ENCODE results near the gene PPP3CA. TPM values are rescaled to one million over a fixed set of nuclear protein-coding genes. Genes with fewer than 3 reads are reported as not detected.
"Not testable (repeated sequence)": the region's sequence is repeated elsewhere in the genome, so short reads cannot be mapped to it uniquely, and the experiment has no call there.

The PPP3CA gene
- total RNA-seq, 1 donor from 2014 or later: 40.2 TPM

GRCh38 chr4:101191302-101192098 lies 155.8 kb downstream of the PPP3CA start:
- H3K9me3 ChIP-seq (ENCODE audit: control insufficient read depth in 3 of 3, low read length in 3 of 3): no peaks in the 10 kb centered on the region
- H3K4me1 ChIP-seq (ENCODE audit: control insufficient read depth in 3 of 3, insufficient read depth in 3 of 3, low read length in 3 of 3): peaks cover 17 to 30% (median 21%) of the 10 kb centered on the region in 3 donors
- no peaks in the 10 kb centered on the region for H3K27me3 ChIP-seq (ENCODE audit: control insufficient read depth in 3 of 3, insufficient read depth in 3 of 3, low read length in 3 of 3)
- peak overlapping the region; percentile 69 for H3K27ac ChIP-seq (ENCODE audit: low read depth, low read length)
- peaks cover 0 to 4% (median 0%) of the 10 kb centered on the region in 3 donors for H3K36me3 ChIP-seq (ENCODE audit: control insufficient read depth in 3 of 3, insufficient read depth in 3 of 3, low read length in 3 of 3)
- H3K4me3 ChIP-seq (ENCODE audit: low read length in 3 of 3): peak overlapping the region in 1 of 3 donors; percentile 1
- peak overlapping the region in 2 of 3 donors; percentile 1 to 50 for H3K9ac ChIP-seq (ENCODE audit: low read depth in 1 of 3, low read length in 3 of 3)

DNA sequence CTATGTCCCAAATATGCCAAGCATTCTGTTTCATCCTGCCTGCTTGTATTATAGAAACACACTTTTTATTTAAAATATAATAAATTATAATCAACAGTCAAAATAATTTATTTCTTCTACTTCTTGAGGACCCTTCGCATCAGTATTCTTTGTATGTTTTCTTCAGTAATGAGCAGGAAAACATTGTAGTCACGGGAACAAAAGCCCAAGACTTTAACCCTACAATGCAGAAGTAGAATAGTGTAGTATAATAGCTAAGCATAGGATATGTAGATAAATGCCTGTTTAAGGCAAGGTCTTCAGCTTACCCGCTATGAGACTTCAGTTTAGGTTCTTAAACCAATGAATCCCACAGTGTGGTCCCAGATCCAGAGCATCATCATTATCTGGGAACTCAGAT lies 156.6 kb downstream of the PPP3CA start:
- Histone ChIP-seq H3K27me3 (ENCODE audit: control insufficient read depth in 3 of 3, insufficient read depth in 3 of 3, low read length in 3 of 3) (no peaks in the 10 kb centered on the region), H3K4me1 (ENCODE audit: control insufficient read depth in 3 of 3, insufficient read depth in 3 of 3, low read length in 3 of 3) (peaks cover 17 to 30% (median 21%) of the 10 kb centered on the region in 3 donors), H3K9ac (ENCODE audit: low read depth in 1 of 3, low read length in 3 of 3) (peak overlapping the region in 1 of 3 donors; percentile 39), H3K27ac (ENCODE audit: low read depth, low read length) (peak overlapping the region; percentile 69), H3K4me3 (ENCODE audit: low read length in 3 of 3) (peak overlapping the region in 1 of 3 donors; percentile 31), H3K9me3 (ENCODE audit: control insufficient read depth in 3 of 3, low read length in 3 of 3) (no peaks in the 10 kb centered on the region), H3K36me3 (ENCODE audit: control insufficient read depth in 3 of 3, insufficient read depth in 3 of 3, low read length in 3 of 3) (peaks cover 0 to 4% (median 0%) of the 10 kb centered on the region in 3 donors)

- no peak overlapping the region for H3K27ac ChIP-seq (ENCODE audit: low read depth, low read length)
- peaks cover 17 to 30% (median 21%) of the 10 kb centered on the region in 3 donors for H3K4me1 ChIP-seq (ENCODE audit: control insufficient read depth in 3 of 3, insufficient read depth in 3 of 3, low read length in 3 of 3)
- no peaks in the 10 kb centered on the region for H3K9me3 ChIP-seq (ENCODE audit: control insufficient read depth in 3 of 3, low read length in 3 of 3)
- no peak overlapping the region for H3K4me3 ChIP-seq (ENCODE audit: low read length in 3 of 3)
- no peaks in the 10 kb centered on the region for H3K36me3 ChIP-seq (ENCODE audit: control insufficient read depth in 3 of 3, insufficient read depth in 3 of 3, low read length in 3 of 3)
- H3K9ac ChIP-seq (ENCODE audit: low read depth in 1 of 3, low read length in 3 of 3): no peak overlapping the region
- no peaks in the 10 kb centered on the region for H3K27me3 ChIP-seq (ENCODE audit: control insufficient read depth in 3 of 3, insufficient read depth in 3 of 3, low read length in 3 of 3)
Measured at GRCh38 chr4:101188906-101189305, 158.4 kb downstream of the PPP3CA start.

DNA sequence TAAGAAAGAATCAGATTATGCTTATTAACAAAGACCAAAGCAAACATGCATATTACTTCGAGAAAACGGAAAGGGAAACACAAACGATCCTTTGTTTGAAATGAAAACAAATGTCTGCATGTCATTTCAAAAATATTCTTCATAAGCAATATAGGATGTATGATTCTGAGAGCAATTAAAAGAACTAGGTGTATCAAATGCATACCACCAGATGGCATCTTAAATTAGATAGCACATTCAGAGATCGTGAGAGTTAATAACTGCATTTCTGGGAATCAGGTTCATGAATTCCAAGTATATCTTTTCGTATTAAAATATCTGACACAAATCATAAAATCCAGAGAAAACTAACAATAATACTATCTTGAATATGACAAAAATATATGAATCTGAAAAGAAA lies 159.5 kb downstream of the PPP3CA start:
- H3K9me3 ChIP-seq (ENCODE audit: control insufficient read depth in 3 of 3, low read length in 3 of 3): no peaks in the 10 kb centered on the region
- H3K27ac ChIP-seq (ENCODE audit: low read depth, low read length): no peak overlapping the region
- no peak overlapping the region for H3K4me3 ChIP-seq (ENCODE audit: low read length in 3 of 3)
- H3K27me3 ChIP-seq (ENCODE audit: control insufficient read depth in 3 of 3, insufficient read depth in 3 of 3, low read length in 3 of 3): no peaks in the 10 kb centered on the region
- peaks cover 17 to 30% (median 21%) of the 10 kb centered on the region in 3 donors for H3K4me1 ChIP-seq (ENCODE audit: control insufficient read depth in 3 of 3, insufficient read depth in 3 of 3, low read length in 3 of 3)
- H3K36me3 ChIP-seq (ENCODE audit: control insufficient read depth in 3 of 3, insufficient read depth in 3 of 3, low read length in 3 of 3): no peaks in the 10 kb centered on the region
- no peak overlapping the region for H3K9ac ChIP-seq (ENCODE audit: low read depth in 1 of 3, low read length in 3 of 3)

GRCh38 chr4:101186567-101187184 lies 160.7 kb downstream of the PPP3CA start:
- Histone ChIP-seq H3K9ac (ENCODE audit: low read depth in 1 of 3, low read length in 3 of 3) (no peak overlapping the region), H3K9me3 (ENCODE audit: control insufficient read depth in 3 of 3, low read length in 3 of 3) (no peaks in the 10 kb centered on the region), H3K36me3 (ENCODE audit: control insufficient read depth in 3 of 3, insufficient read depth in 3 of 3, low read length in 3 of 3) (no peaks in the 10 kb centered on the region), H3K4me3 (ENCODE audit: low read length in 3 of 3) (no peak overlapping the region), H3K27me3 (ENCODE audit: control insufficient read depth in 3 of 3, insufficient read depth in 3 of 3, low read length in 3 of 3) (no peaks in the 10 kb centered on the region), H3K4me1 (ENCODE audit: control insufficient read depth in 3 of 3, insufficient read depth in 3 of 3, low read length in 3 of 3) (peaks cover 9 to 27% (median 13%) of the 10 kb centered on the region in 3 donors), H3K27ac (ENCODE audit: low read depth, low read length) (no peak overlapping the region)

DNA sequence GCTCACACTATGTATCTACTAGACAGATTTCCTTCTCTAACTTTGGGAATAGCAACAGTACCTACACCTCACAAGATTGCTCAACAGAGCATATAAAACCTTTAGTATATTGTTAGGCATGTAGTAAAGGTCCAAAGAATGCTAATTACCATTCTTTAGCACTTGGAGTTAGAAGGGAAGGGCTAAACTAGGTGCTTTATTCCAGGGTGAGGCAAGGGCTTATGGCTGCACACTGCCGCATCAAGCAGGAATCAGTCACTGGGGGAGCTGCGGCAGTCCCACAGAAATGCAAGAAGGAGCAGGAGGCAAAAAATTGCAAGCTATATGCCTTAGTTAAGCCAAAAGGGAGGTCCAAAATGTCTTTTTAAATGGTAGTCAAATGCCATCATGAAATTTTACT lies 162.7 kb downstream of the PPP3CA start:
- H3K27me3 ChIP-seq (ENCODE audit: control insufficient read depth in 3 of 3, insufficient read depth in 3 of 3, low read length in 3 of 3): no peaks in the 10 kb centered on the region
- no peak overlapping the region for H3K27ac ChIP-seq (ENCODE audit: low read depth, low read length)
- no peaks in the 10 kb centered on the region for H3K9me3 ChIP-seq (ENCODE audit: control insufficient read depth in 3 of 3, low read length in 3 of 3)
- H3K4me3 ChIP-seq (ENCODE audit: low read length in 3 of 3): no peak overlapping the region
- H3K9ac ChIP-seq (ENCODE audit: low read depth in 1 of 3, low read length in 3 of 3): no peak overlapping the region
- peaks cover 5 to 12% (median 8%) of the 10 kb centered on the region in 3 donors for H3K4me1 ChIP-seq (ENCODE audit: control insufficient read depth in 3 of 3, insufficient read depth in 3 of 3, low read length in 3 of 3)
- no peaks in the 10 kb centered on the region for H3K36me3 ChIP-seq (ENCODE audit: control insufficient read depth in 3 of 3, insufficient read depth in 3 of 3, low read length in 3 of 3)

DNA sequence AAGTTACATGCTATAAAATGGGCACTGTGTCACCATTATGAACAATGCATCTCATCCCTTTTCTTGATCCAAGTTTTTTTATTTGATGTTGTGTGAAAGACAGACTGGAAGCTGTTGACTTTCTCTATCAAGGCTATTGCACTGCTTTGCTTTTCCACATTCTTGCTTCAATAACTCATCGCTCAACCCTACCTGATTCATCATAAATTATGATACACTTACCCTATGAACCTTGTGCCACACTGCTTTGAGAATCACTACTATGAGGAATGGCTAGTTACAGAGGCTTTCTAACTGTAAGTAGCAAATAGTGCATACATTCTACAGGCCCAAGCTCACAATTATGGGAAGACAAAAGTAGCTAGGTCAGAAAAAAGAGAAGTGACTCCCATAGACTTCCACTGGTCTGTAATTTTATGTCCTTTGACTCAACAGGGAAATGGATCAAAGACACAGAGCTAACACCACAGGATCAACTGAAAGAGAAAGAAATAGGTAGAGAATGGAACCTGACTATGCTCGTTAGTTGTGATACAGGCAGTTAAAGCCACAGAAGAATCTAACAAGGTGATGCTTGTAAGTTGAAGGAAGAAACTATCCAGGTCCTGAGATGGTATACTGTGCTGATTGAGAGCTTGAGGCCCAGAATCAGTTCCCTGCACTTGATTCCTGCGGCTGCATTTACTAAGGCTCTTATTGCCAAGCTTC lies 163.5 kb downstream of the PPP3CA start:
- H3K9me3 ChIP-seq (ENCODE audit: control insufficient read depth in 3 of 3, low read length in 3 of 3): no peaks in the 10 kb centered on the region
- no peaks in the 10 kb centered on the region for H3K27me3 ChIP-seq (ENCODE audit: control insufficient read depth in 3 of 3, insufficient read depth in 3 of 3, low read length in 3 of 3)
- H3K4me1 ChIP-seq (ENCODE audit: control insufficient read depth in 3 of 3, insufficient read depth in 3 of 3, low read length in 3 of 3): peaks cover 5 to 8% (median 8%) of the 10 kb centered on the region in 3 donors
- H3K4me3 ChIP-seq (ENCODE audit: low read length in 3 of 3): no peak overlapping the region
- H3K27ac ChIP-seq (ENCODE audit: low read depth, low read length): no peak overlapping the region
- H3K36me3 ChIP-seq (ENCODE audit: control insufficient read depth in 3 of 3, insufficient read depth in 3 of 3, low read length in 3 of 3): no peaks in the 10 kb centered on the region
- H3K9ac ChIP-seq (ENCODE audit: low read depth in 1 of 3, low read length in 3 of 3): no peak overlapping the region

DNA sequence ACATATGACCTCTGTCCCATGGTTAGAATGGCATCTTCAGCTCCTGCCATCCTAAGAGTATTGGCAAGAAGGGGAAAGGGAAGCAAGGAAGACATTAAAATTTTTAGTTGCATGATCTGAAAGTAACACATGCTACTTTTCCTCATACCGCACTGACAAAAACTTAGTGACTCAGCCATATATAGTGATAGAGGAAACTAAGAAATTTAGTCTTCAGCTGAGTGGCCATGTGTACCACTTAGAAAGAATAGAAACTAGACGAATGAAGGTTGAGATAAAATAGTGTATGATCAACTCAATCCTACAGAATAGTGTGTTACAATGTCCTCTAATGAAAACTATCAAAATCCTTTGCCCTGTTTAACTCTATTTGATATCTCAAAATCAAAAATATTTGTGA lies 164.1 kb downstream of the PPP3CA start:
- Histone ChIP-seq H3K4me3 (ENCODE audit: low read length in 3 of 3) (no peak overlapping the region), H3K9ac (ENCODE audit: low read depth in 1 of 3, low read length in 3 of 3) (no peak overlapping the region), H3K9me3 (ENCODE audit: control insufficient read depth in 3 of 3, low read length in 3 of 3) (no peaks in the 10 kb centered on the region), H3K27me3 (ENCODE audit: control insufficient read depth in 3 of 3, insufficient read depth in 3 of 3, low read length in 3 of 3) (no peaks in the 10 kb centered on the region), H3K4me1 (ENCODE audit: control insufficient read depth in 3 of 3, insufficient read depth in 3 of 3, low read length in 3 of 3) (peaks cover 5 to 8% (median 5%) of the 10 kb centered on the region in 3 donors), H3K27ac (ENCODE audit: low read depth, low read length) (no peak overlapping the region), H3K36me3 (ENCODE audit: control insufficient read depth in 3 of 3, insufficient read depth in 3 of 3, low read length in 3 of 3) (no peaks in the 10 kb centered on the region)

- H3K4me1 ChIP-seq (ENCODE audit: control insufficient read depth in 3 of 3, insufficient read depth in 3 of 3, low read length in 3 of 3); H3K27me3 ChIP-seq (ENCODE audit: control insufficient read depth in 3 of 3, insufficient read depth in 3 of 3, low read length in 3 of 3); H3K9ac ChIP-seq (ENCODE audit: low read depth in 1 of 3, low read length in 3 of 3); H3K36me3 ChIP-seq (ENCODE audit: control insufficient read depth in 3 of 3, insufficient read depth in 3 of 3, low read length in 3 of 3); H3K27ac ChIP-seq (ENCODE audit: low read depth, low read length); H3K4me3 ChIP-seq (ENCODE audit: low read length in 3 of 3); H3K9me3 ChIP-seq (ENCODE audit: control insufficient read depth in 3 of 3, low read length in 3 of 3): not testable (repeated sequence)
Measured at GRCh38 chr4:101182688-101183087, 164.6 kb downstream of the PPP3CA start.

DNA sequence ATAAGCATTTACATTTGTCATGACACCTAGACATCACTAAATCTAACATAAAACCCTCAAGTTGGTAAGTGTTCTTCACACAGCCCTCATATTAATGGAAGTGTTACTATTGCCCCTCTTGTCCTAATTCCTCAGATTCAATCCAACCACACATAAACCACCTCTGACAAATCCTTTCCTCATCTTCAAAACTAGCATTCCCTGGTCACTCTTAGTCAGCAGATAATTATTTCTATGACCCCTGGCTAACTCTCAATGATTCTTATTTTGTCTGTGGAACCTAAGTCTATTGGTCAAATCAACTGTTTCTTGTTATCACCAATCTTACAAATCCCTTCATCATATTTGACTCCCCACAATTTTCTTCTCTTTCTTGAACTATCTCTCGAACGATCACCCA lies 168.6 kb downstream of the PPP3CA start:
- Histone ChIP-seq H3K27me3 (ENCODE audit: control insufficient read depth in 3 of 3, insufficient read depth in 3 of 3, low read length in 3 of 3) (no peaks in the 10 kb centered on the region), H3K27ac (ENCODE audit: low read depth, low read length) (no peak overlapping the region), H3K36me3 (ENCODE audit: control insufficient read depth in 3 of 3, insufficient read depth in 3 of 3, low read length in 3 of 3) (no peaks in the 10 kb centered on the region), H3K9me3 (ENCODE audit: control insufficient read depth in 3 of 3, low read length in 3 of 3) (no peaks in the 10 kb centered on the region), H3K4me1 (ENCODE audit: control insufficient read depth in 3 of 3, insufficient read depth in 3 of 3, low read length in 3 of 3) (peaks cover 9 to 13% (median 12%) of the 10 kb centered on the region in 3 donors), H3K4me3 (ENCODE audit: low read length in 3 of 3) (no peak overlapping the region), H3K9ac (ENCODE audit: low read depth in 1 of 3, low read length in 3 of 3) (no peak overlapping the region)
